ENCODE measurements around the gene APOBR.

The APOBR gene

GRCh38 chr16:28495098-28495793 is 803 bp downstream of the APOBR start:
- DNase-seq (ENCODE audit: low read depth) = no peak
- TF ChIP-seq, protein P1, sequence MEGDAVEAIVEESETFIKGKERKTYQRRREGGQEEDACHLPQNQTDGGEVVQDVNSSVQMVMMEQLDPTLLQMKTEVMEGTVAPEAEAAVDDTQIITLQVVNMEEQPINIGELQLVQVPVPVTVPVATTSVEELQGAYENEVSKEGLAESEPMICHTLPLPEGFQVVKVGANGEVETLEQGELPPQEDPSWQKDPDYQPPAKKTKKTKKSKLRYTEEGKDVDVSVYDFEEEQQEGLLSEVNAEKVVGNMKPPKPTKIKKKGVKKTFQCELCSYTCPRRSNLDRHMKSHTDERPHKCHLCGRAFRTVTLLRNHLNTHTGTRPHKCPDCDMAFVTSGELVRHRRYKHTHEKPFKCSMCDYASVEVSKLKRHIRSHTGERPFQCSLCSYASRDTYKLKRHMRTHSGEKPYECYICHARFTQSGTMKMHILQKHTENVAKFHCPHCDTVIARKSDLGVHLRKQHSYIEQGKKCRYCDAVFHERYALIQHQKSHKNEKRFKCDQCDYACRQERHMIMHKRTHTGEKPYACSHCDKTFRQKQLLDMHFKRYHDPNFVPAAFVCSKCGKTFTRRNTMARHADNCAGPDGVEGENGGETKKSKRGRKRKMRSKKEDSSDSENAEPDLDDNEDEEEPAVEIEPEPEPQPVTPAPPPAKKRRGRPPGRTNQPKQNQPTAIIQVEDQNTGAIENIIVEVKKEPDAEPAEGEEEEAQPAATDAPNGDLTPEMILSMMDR (IDR thresholded peaks at IDR 0.05; ENCODE audit: control insufficient read depth, insufficient read depth, low read depth, low read length, missing control alignments) = no peak

DNA sequence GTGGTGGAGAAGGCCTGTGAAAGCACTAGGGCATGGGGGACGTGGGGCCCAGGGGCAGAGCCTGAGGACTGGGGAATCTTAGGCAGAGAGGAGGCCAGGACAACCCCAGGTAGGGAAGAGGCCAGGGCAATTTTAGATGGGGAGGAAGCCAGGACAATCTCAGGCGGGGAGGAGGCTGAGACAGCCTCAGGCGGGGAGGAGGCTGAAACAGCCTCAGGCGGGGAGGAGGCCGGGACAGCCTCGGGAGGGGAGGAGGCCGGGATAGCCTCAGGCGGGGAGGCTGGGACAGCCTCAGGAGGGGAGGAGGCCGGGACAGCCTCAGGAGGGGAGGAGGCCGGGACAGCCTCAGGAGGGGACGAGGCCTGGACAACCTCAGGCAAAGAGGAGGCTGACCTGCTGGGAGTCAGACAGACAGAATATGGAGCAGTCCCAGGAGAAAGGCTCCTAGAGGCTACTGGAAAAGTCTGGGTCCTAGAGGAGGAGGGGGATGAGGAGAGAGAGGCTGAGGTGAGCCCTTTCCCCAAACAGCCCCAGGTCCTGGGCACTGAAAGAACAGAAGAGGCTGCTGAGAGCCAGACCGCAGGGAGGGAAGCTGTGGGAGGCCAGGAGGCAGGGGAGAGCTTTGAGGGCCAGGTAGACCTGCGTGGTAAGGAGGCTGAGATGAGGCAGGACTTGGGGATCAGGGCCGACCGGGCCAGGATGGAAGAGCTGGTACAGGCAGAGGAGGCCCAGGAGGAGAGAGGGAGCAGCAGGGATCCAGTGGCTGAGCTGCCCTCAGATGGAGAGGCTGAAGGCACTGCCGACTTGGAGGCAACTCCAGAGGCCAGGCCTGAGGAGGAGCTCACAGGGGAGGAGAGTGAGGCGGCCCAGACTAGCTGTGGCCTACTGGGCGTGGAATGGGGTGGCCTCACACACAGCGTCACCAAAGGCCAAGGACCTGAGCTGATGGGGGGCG is 1.6 kb downstream of the APOBR start:
- TF ChIP-seq, protein P1 (IDR thresholded peaks at IDR 0.05; ENCODE audit: control insufficient read depth, insufficient read depth, low read depth, low read length, missing control alignments) = no peak
- H3K4me3 ChIP-seq (ENCODE audit: control insufficient read depth, low read depth, low read length) = no peak overlapping the region

More at GRCh38 chr16:28495098-28495793, 803 bp downstream of the APOBR start:
- no peak overlapping the region for H3K4me3 ChIP-seq (ENCODE audit: control insufficient read depth, low read depth, low read length)

DNA sequence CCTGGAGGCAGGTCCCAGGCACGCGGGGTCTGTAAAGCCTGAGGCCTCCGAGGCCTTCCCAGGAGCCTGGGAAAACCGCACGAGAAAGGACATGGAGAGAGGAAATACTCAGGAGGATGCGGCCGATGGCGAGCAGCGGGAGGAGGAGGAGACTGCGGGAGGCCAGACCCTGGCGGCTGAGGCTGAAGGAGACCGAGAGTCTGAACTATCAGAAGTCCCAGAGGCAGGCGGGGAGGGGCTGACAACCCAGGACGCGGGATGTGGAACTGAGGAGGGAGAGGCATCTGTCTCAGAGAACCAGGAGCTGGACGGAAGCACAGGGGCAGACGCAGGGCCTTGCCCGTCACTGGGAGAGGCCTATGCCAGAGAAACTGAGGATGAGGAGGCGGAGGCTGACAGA is 2.4 kb downstream of the APOBR start:
- no peak overlapping the region for H3K4me3 ChIP-seq (ENCODE audit: control insufficient read depth, low read depth, low read length)
- TF ChIP-seq, protein P1 (IDR thresholded peaks at IDR 0.05; ENCODE audit: control insufficient read depth, insufficient read depth, low read depth, low read length, missing control alignments) = no peak
- DNase-seq (ENCODE audit: low read depth) = no peak

More for the DNA sequence above, 1.6 kb downstream of the APOBR start:
- DNase-seq (ENCODE audit: low read depth) = no peak

- no peak for DNase-seq (ENCODE audit: low read depth)
- H3K4me3 ChIP-seq (ENCODE audit: control insufficient read depth, low read depth, low read length) = no peak overlapping the region
- TF ChIP-seq, protein P1 (IDR thresholded peaks at IDR 0.05; ENCODE audit: control insufficient read depth, insufficient read depth, low read depth, low read length, missing control alignments) = no peak
These were observed 2.9 kb downstream of the APOBR start for GRCh38 chr16:28497386-28497785.

- TF ChIP-seq, protein P1 (IDR thresholded peaks at IDR 0.05; ENCODE audit: control insufficient read depth, insufficient read depth, low read depth, low read length, missing control alignments) = no peak
- DNase-seq (ENCODE audit: low read depth) = no peak
- H3K4me3 ChIP-seq (ENCODE audit: control insufficient read depth, low read depth, low read length) = no peak overlapping the region
These were observed 3.6 kb downstream of the APOBR start for GRCh38 chr16:28497861-28498599.
